KBM-7 (cell line): Measurements from ENCODE around the gene TRMU.
"Not testable (repeated sequence)": the region's sequence is repeated elsewhere in the genome, so short reads cannot be mapped to it uniquely, and the experiment has no call there.

Experiments
- DNase-seq: peaks from one replicate; pipeline ENCODE4 v3.0.0-alpha.2; 2015
- in situ Hi-C: fragments of 300-500 bp; cut with MboI; formaldehyde crosslinking; loops from 2 replicates; pipeline ENCODE4 v1.14.3; 2020; ENCODE audit warnings: low sequenced_read_pairs, low pct_unique_long_range_greater_than_20kb, mixed read lengths

TRMU gene

GRCh38 chr22:46394622-46395021, 59.1 kb downstream of the TRMU start:
- no peak for DNase-seq
- in situ Hi-C loops, result no loop called here

- DNase-seq, result no peak
- in situ Hi-C loops, result no loop called here
These were observed 59.6 kb downstream of the TRMU start for GRCh38 chr22:46395145-46395544.

GRCh38 chr22:46397049-46397448, 61.5 kb downstream of the TRMU start:
- DNase-seq, in situ Hi-C loops: not testable (repeated sequence)

- DNase-seq, result no peak
- in situ Hi-C loops, result no loop called here
These were observed 62.0 kb downstream of the TRMU start for GRCh38 chr22:46397514-46397913.

GRCh38 chr22:46397951-46398350, 62.4 kb downstream of the TRMU start:
- in situ Hi-C loops, result no loop called here
- DNase-seq, result no peak

GRCh38 chr22:46399251-46400024, 63.9 kb downstream of the TRMU start:
- in situ Hi-C loops, result no loop called here
- DNase-seq, result no peak

GRCh38 chr22:46401370-46401769, 65.9 kb downstream of the TRMU start:
- in situ Hi-C loops, result no loop called here
- no peak for DNase-seq

GRCh38 chr22:46402505-46402904, 67.0 kb downstream of the TRMU start:
- no peak for DNase-seq
- in situ Hi-C loops, result no loop called here

- in situ Hi-C loops, DNase-seq: not testable (repeated sequence)
These were observed 68.4 kb downstream of the TRMU start for GRCh38 chr22:46403880-46404279.

- in situ Hi-C loops, result no loop called here
- no peak for DNase-seq
These were observed 70.4 kb downstream of the TRMU start for GRCh38 chr22:46405901-46406300.

GRCh38 chr22:46406349-46406748, 70.8 kb downstream of the TRMU start:
- DNase-seq, result no peak
- in situ Hi-C loops, result no loop called here

GRCh38 chr22:46406791-46407190, 71.3 kb downstream of the TRMU start:
- in situ Hi-C loops, result no loop called here
- no peak for DNase-seq
